H1 (cell line): ENCODE data around the gene MPP3.

Source experiments
- CEBPB ChIP-seq: IDR thresholded peaks from 2 replicates; pipeline ENCODE4 v1.6.1; 2012; ENCODE audit warnings: low read depth, low read length
- POLR2A ChIP-seq, 2 experiments: IDR thresholded peaks; 1 replicate in 1 of 2; 2 replicates in 1 of 2; pipeline ENCODE4 v1.6.1; 2011; ENCODE audit warnings: low read depth in 2 of 2, low read length in 2 of 2, mild to moderate bottlenecking in 2 of 2; ENCODE audit errors: control extremely low read depth in 1 of 2
- POLR2AphosphoS5 ChIP-seq: IDR thresholded peaks from 2 replicates; pipeline ENCODE4 v1.6.1; 2011; ENCODE audit warnings: low read depth, low read length
- SIRT6 ChIP-seq: IDR thresholded peaks from one replicate; pipeline ENCODE4 v1.7.1; 2012; ENCODE audit warnings: low read length, inconsistent platforms
- SRF ChIP-seq: IDR thresholded peaks from 2 replicates; pipeline ENCODE4 v1.6.1; 2011; ENCODE audit warnings: mild to moderate bottlenecking, low read depth, low read length, moderate library complexity
- SUZ12 ChIP-seq: fragments of 200-600 bp; sonication (generic); IDR thresholded peaks from 2 replicates; pipeline ENCODE4 v1.6.1; 2012; ENCODE audit warnings: mild to moderate bottlenecking, inconsistent platforms, low read length, moderate library complexity, mixed read lengths
- TF ChIP-seq, protein P1 (sequence below), 3 experiments: IDR thresholded peaks; 1 replicate in 2 of 3; 2 replicates in 1 of 3; pipeline versions ENCODE4 v1.5.1 to v1.6.1; 2011; ENCODE audit warnings: low read length in 3 of 3, mild to moderate bottlenecking in 3 of 3, inconsistent platforms in 2 of 3, low read depth in 1 of 3, moderate library complexity in 1 of 3; ENCODE audit not compliant: insufficient read depth in 1 of 3; ENCODE audit errors: control extremely low read depth in 1 of 3

DNA sequence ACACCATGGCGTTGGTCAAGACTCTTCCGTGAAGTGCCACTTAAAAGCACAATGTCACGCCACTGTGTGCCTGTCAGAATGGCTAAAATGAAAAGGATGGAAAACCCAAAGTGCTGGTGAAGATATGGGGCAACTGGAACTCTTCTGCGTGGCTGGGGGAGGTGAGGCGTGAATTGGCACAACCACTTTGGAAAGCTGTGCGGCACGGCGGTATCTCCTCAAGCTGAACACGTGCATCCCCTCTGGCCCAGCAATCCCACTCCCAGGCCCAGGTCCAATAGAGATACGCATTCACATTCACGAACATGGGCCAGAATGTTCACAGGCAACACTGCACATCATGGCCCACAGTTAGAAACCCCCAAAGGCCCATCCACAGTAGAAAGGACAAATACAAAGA lies 63.1 kb downstream of the MPP3 start:
- TF ChIP-seq SUZ12 (no peak), POLR2A (IDR thresholded peaks at IDR 0.05; ENCODE audit: control extremely low read depth in 1 of 2, low read depth in 2 of 2, low read length in 2 of 2) (no peak), POLR2AphosphoS5 (no peak), SIRT6 (no peak), CEBPB (no peak), SRF (no peak)
- TF ChIP-seq, protein P1, sequence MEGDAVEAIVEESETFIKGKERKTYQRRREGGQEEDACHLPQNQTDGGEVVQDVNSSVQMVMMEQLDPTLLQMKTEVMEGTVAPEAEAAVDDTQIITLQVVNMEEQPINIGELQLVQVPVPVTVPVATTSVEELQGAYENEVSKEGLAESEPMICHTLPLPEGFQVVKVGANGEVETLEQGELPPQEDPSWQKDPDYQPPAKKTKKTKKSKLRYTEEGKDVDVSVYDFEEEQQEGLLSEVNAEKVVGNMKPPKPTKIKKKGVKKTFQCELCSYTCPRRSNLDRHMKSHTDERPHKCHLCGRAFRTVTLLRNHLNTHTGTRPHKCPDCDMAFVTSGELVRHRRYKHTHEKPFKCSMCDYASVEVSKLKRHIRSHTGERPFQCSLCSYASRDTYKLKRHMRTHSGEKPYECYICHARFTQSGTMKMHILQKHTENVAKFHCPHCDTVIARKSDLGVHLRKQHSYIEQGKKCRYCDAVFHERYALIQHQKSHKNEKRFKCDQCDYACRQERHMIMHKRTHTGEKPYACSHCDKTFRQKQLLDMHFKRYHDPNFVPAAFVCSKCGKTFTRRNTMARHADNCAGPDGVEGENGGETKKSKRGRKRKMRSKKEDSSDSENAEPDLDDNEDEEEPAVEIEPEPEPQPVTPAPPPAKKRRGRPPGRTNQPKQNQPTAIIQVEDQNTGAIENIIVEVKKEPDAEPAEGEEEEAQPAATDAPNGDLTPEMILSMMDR (IDR thresholded peaks at IDR 0.05; ENCODE audit: control extremely low read depth in 1 of 3, insufficient read depth in 1 of 3, low read depth in 1 of 3, low read length in 3 of 3), result no peak
